ENCODE data around the gene MAPKAPK2.

DNA sequence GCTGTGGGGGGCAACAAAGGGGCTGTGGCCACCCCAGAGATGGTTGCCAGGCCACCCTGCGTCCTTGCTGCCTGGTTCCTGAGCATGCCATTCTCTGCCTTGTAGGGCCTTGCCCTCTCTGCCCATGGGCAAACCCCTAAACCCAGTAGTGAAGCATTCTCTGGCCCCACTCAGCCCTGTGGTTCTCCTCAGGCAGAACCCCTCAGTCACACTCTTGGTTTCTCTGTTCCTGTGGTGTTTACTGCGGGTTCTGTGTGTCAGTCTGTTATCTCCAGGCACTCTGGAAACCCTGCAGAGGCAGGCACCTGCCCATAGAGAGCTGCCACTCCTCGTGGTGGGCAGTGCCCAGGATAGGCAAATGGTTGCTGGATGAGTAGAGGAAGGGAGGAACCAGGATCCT is 44.8 kb downstream of the MAPKAPK2 start:
- no peak for TF ChIP-seq EZH2 (IDR thresholded peaks at IDR 0.05; ENCODE audit: insufficient read depth, poor library complexity, severe bottlenecking)
- no peak for TF ChIP-seq EZH2phosphoT487 (IDR thresholded peaks at IDR 0.05; ENCODE audit: insufficient read depth, low read depth)

Measured in GM23248 (cell line).